ENCODE data around the gene GPR37L1. TPM values are rescaled to one million over a fixed set of nuclear protein-coding genes. Genes with fewer than 3 reads are reported as not detected.

GPR37L1 gene
- total and polyA plus RNA-seq, 2 of the 8 experiments (the other 6 are each of a cell fraction or from before 2014, with no cell fraction given) = 0.13 to 0.23 TPM

GRCh38 chr1:202182040-202182877 is 59.5 kb downstream of the GPR37L1 start:
- H3K9ac ChIP-seq (replicated peaks in 1 of 4; ENCODE audit: extremely low read depth in 1 of 4, low read depth in 3 of 4, low read length in 3 of 4) = no peak overlapping the region
- H3K4me1 ChIP-seq (replicated peaks in 1 of 4; ENCODE audit: control insufficient read depth in 3 of 4, insufficient read depth in 4 of 4, low read length in 3 of 4) = peaks cover 0 to 6% (median 4%) of the 10 kb centered on the region in 4 experiments; a peak in 5 of 7 replicates
- H4K8ac ChIP-seq (ENCODE audit: extremely low read depth, insufficient read depth, low read length) = no peak overlapping the region
- TF ChIP-seq CBX8 (IDR thresholded peaks at IDR 0.05; ENCODE audit: borderline replicate concordance, low read depth, low read length) (no peak), BACH1 (IDR thresholded peaks at IDR 0.05; ENCODE audit: low read length) (peak; percentile 84)
- no peak overlapping the region for H2BK5ac ChIP-seq (ENCODE audit: low read depth, low read length)
- no peaks in the 10 kb centered on the region; the same call in 1 of the 2 replicates for H3K23me2 ChIP-seq (ENCODE audit: low read depth, low read length)
- no peak overlapping the region for H2BK120ac ChIP-seq (replicated peaks; ENCODE audit: low read depth, low read length)
- no peak overlapping the region for H4K91ac ChIP-seq (replicated peaks; ENCODE audit: insufficient read length, low read length)
- no peak overlapping the region for H3K23ac ChIP-seq (ENCODE audit: insufficient read length)
- no peak overlapping the region for H2AFZ ChIP-seq (ENCODE audit: low read length)
- ChIA-PET POLR2A (ENCODE audit: partially characterized antibody) (interaction anchor here (0.8 kb wide), 1 partner anchor 16 kb away, joined by 3 read pairs; no protein-coding TSS in a partner anchor), CTCF (ENCODE audit: partially characterized antibody) (interaction anchor here (0.6 to 8.2 kb wide), 17 partner anchors 7 to 478 kb away, joined by 3 to 74 read pairs (median 4); partner anchors contain the start of genes GPR37L1 and LGR6)
- WGBS, 2 experiments (ENCODE audit: extremely low coverage in 1 of 2, insufficient coverage in 1 of 2, insufficient read length in 1 of 2, insufficient replicate concordance in 2 of 2, low coverage in 1 of 2, low lambda C conversion rate in 2 of 2, missing lambda C conversion rate in 1 of 2) = 88% methylated on average over 8 of the region's 8 CpGs; no CpG with 5 or more reads in 1 of the 2 experiments
- H3K79me2 ChIP-seq (ENCODE audit: control insufficient read depth in 1 of 2, insufficient read depth in 2 of 2, low read length in 2 of 2) = no peaks in the 10 kb centered on the region
- no peak overlapping the region for H3K14ac ChIP-seq (ENCODE audit: insufficient read length)
- H2AK5ac ChIP-seq (ENCODE audit: low read depth, low read length) = no peak overlapping the region
- no peak overlapping the region for H3K4me2 ChIP-seq (ENCODE audit: insufficient read depth in 1 of 2, low read depth in 2 of 2, low read length in 2 of 2)
- H3K36me3 ChIP-seq (ENCODE audit: control insufficient read depth in 2 of 4, insufficient read depth in 4 of 4, low read length in 3 of 4) = no peaks in the 10 kb centered on the region
- no peak overlapping the region; the same call in 1 of the 2 replicates for H2BK15ac ChIP-seq (ENCODE audit: low read length)
- no peak overlapping the region for H4K5ac ChIP-seq (ENCODE audit: insufficient read length, low read depth, low read length)
- H3K18ac ChIP-seq (ENCODE audit: extremely low read depth, low read length) = no peak overlapping the region; the same call in 1 of the 2 replicates
- no peaks in the 10 kb centered on the region; a peak in 3 of 7 replicates for H3K27me3 ChIP-seq (replicated peaks in 1 of 4; ENCODE audit: control insufficient read depth in 3 of 4, extremely low read depth in 1 of 4, insufficient read depth in 3 of 4, low read length in 3 of 4)
- H3K79me1 ChIP-seq (ENCODE audit: low read depth, low read length) = no peaks in the 10 kb centered on the region
- FAIRE-seq (no peak), DNase-seq (ENCODE audit: low read depth in 1 of 2, low spot score in 2 of 2) (no peak)
- H4K20me1 ChIP-seq (replicated peaks in 1 of 2; ENCODE audit: control insufficient read depth in 1 of 2, insufficient read depth in 2 of 2, low read length in 2 of 2) = peaks cover 0 to 2% of the 10 kb centered on the region in 2 experiments
- H3K27ac ChIP-seq (ENCODE audit: low read depth, low read length) = no peak overlapping the region
- no peaks in the 10 kb centered on the region for H3K9me3 ChIP-seq (ENCODE audit: insufficient read depth in 2 of 2, low read depth in 1 of 2, low read length in 1 of 2)
- H3K56ac ChIP-seq (replicated peaks; ENCODE audit: insufficient read length, low read depth, low read length) = no peak overlapping the region
- no peak overlapping the region for H3K4me3 ChIP-seq (ENCODE audit: extremely low read depth in 1 of 4, insufficient read depth in 2 of 4, low read depth in 3 of 4, low read length in 4 of 4)
- H3K4ac ChIP-seq (replicated peaks; ENCODE audit: insufficient read length, low read depth, low read length) = no peak overlapping the region
- H2BK12ac ChIP-seq (ENCODE audit: low read depth, low read length) = no peak overlapping the region
- no peak overlapping the region for H2BK20ac ChIP-seq (ENCODE audit: low read length)
